ENCODE measurements around the gene CBX3.
"Not testable (repeated sequence)": the region's sequence is repeated elsewhere in the genome, so short reads cannot be mapped to it uniquely, and the experiment has no call there.

CBX3 gene

DNA sequence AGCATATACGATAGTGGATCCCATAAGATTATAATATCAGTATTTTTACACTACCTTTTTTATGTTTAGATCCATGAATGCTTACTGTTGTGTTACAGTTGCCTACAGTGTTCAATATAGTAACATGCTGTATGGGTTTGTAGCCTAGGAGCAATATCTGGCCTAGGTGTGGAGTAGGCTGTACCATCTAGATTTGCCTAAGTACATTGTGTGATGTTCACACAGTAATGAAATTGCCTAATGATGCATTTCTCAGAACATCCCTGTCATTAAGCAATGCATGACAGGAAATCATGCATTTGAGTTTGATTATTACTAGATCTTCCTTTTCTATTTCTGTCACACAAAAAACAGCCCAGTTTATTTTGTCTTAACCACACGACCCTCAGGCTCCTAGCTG is 14.5 kb downstream of the CBX3 start:
- H3K9me3 ChIP-seq (ENCODE audit: control insufficient read depth in 1 of 2, low read length in 2 of 2) = no peaks in the 10 kb centered on the region
- no peaks in the 10 kb centered on the region for H3K4me1 ChIP-seq (ENCODE audit: control insufficient read depth in 1 of 2, insufficient read depth in 2 of 2, low read length in 2 of 2)
- no peaks in the 10 kb centered on the region for H3K27me3 ChIP-seq (ENCODE audit: low read depth, low read length)
- no peak overlapping the region for H3K27ac ChIP-seq (ENCODE audit: low read length)
- H3K36me3 ChIP-seq (ENCODE audit: control insufficient read depth in 1 of 2, insufficient read depth in 2 of 2, low read length in 2 of 2) = peaks cover 7 to 15% of the 10 kb centered on the region in 2 donors
- H3K4me3 ChIP-seq (ENCODE audit: low read depth in 1 of 2, low read length in 2 of 2) = no peak overlapping the region

DNA sequence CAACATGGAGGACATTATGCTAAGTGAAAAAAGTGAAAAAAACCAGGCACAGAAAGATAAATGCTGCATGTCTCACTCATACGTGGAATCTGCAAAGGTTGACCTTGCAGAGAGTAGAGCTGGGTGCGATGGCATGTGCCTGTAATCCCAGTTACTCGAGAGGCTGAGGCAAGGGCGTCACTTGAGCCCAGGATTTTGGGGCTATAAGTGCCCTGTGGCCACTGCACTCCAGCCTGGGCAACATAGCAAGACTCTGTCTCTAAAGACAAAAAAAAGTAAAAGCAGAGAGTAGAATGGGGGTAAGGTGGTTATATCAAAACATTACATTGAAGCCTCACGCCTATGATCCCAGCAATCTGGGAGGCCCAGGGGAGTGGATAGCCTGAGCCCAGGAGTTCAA is 22.8 kb downstream of the CBX3 start:
- H3K36me3 ChIP-seq (ENCODE audit: control insufficient read depth in 1 of 2, insufficient read depth in 2 of 2, low read length in 2 of 2) = no peaks in the 10 kb centered on the region
- no peaks in the 10 kb centered on the region for H3K4me1 ChIP-seq (ENCODE audit: control insufficient read depth in 1 of 2, insufficient read depth in 2 of 2, low read length in 2 of 2)
- H3K27me3 ChIP-seq (ENCODE audit: low read depth, low read length) = no peaks in the 10 kb centered on the region
- no peak overlapping the region for H3K27ac ChIP-seq (ENCODE audit: low read length)
- H3K4me3 ChIP-seq (ENCODE audit: low read depth in 1 of 2, low read length in 2 of 2) = no peak overlapping the region
- no peaks in the 10 kb centered on the region for H3K9me3 ChIP-seq (ENCODE audit: control insufficient read depth in 1 of 2, low read length in 2 of 2)

DNA sequence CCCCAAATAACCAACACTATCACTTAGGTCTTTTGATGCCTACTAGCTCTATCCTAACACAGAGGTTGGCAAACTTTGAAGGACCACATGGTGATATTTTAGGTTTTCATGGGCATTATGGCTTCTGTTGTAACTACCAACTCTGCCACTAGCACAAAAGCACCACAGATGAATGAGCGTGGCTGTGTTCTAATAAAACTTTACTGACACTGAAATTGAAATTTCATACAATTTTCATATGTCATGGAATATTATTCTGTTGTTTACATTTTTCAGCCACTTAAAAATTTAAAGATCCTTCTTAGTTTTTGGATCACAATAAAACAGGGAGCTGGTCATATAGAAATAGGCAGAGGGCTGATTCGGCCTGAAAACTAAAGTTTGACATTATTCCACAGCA is 26.4 kb downstream of the CBX3 start:
- Histone ChIP-seq H3K36me3 (ENCODE audit: control insufficient read depth in 1 of 2, insufficient read depth in 2 of 2, low read length in 2 of 2) (no peaks in the 10 kb centered on the region), H3K4me3 (ENCODE audit: low read depth in 1 of 2, low read length in 2 of 2) (no peak overlapping the region), H3K27ac (ENCODE audit: low read length) (no peak overlapping the region), H3K4me1 (ENCODE audit: control insufficient read depth in 1 of 2, insufficient read depth in 2 of 2, low read length in 2 of 2) (no peaks in the 10 kb centered on the region), H3K27me3 (ENCODE audit: low read depth, low read length) (no peaks in the 10 kb centered on the region), H3K9me3 (ENCODE audit: control insufficient read depth in 1 of 2, low read length in 2 of 2) (no peaks in the 10 kb centered on the region)

DNA sequence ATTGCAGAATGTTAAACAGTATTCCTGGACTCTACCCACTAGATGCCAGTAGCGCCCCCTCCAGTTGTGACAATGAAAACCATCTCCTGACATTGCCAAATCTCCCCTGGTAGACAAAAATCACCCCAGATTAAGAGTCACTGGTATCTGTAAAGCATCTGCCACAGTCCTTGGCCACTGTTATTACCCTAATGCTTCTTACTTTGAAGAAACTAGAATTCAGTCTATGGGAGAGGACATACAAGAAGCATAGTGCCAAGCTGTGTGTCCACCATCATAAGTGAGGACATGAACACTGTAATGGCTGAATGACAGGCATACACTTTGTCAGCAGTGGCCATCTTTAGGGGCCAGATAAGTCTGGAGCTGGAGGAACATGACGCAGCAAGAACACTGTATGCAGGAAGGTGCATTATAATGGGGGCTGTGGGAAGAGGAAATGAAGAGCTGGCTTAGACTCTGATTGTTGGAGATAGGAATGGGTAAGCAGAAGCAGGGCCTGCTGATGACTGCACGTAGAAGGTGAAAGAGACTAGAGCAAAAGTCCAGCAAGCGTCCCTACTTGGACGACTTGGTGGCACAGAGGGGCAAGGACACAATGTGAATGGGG is 32.5 kb downstream of the CBX3 start:
- Histone ChIP-seq H3K4me1 (ENCODE audit: control insufficient read depth in 1 of 2, insufficient read depth in 2 of 2, low read length in 2 of 2) (no peaks in the 10 kb centered on the region), H3K27me3 (ENCODE audit: low read depth, low read length) (no peaks in the 10 kb centered on the region), H3K27ac (ENCODE audit: low read length) (no peak overlapping the region), H3K36me3 (ENCODE audit: control insufficient read depth in 1 of 2, insufficient read depth in 2 of 2, low read length in 2 of 2) (no peaks in the 10 kb centered on the region), H3K9me3 (ENCODE audit: control insufficient read depth in 1 of 2, low read length in 2 of 2) (no peaks in the 10 kb centered on the region), H3K4me3 (ENCODE audit: low read depth in 1 of 2, low read length in 2 of 2) (no peak overlapping the region)

DNA sequence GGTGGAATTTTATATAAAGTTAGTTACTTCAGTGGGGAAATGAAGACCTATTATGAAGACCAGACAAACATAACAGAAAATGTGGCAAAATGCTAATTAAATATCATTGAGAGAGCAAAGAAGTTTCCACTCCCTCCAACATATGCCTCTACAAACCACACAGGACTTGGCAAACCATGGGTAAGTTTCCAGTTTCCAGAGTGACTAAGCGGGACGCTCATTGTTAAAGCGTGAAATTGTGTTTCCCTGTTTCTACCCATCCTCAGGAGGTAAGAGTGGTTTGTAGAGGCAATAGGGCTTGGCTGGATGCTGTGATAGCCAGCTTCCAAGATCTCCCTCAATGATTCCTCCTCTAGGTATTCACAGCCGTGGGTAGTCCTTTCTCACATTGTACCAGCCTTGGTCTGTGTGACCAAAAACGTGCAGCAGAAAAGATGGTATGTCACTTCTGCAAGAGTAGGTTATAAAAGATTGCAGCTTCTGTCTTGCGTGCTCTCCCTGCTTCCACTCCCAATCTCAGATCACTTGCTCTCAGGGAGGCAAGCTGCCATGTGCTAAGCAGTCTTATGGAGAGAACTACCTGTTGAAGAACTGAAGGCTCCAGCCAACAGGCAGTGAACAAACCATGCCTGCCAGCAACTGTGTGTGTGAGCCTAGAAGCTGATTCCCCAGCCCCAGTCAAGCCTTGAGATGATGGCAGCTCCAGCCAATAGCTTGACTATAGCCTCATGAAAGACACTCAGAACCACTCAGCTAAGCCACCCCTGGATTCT is 35.7 kb downstream of the CBX3 start:
- Histone ChIP-seq H3K9me3 (ENCODE audit: control insufficient read depth in 1 of 2, low read length in 2 of 2) (no peaks in the 10 kb centered on the region), H3K36me3 (ENCODE audit: control insufficient read depth in 1 of 2, insufficient read depth in 2 of 2, low read length in 2 of 2) (no peaks in the 10 kb centered on the region), H3K27ac (ENCODE audit: low read length) (no peak overlapping the region), H3K27me3 (ENCODE audit: low read depth, low read length) (no peaks in the 10 kb centered on the region), H3K4me3 (ENCODE audit: low read depth in 1 of 2, low read length in 2 of 2) (no peak overlapping the region), H3K4me1 (ENCODE audit: control insufficient read depth in 1 of 2, insufficient read depth in 2 of 2, low read length in 2 of 2) (no peaks in the 10 kb centered on the region)

DNA sequence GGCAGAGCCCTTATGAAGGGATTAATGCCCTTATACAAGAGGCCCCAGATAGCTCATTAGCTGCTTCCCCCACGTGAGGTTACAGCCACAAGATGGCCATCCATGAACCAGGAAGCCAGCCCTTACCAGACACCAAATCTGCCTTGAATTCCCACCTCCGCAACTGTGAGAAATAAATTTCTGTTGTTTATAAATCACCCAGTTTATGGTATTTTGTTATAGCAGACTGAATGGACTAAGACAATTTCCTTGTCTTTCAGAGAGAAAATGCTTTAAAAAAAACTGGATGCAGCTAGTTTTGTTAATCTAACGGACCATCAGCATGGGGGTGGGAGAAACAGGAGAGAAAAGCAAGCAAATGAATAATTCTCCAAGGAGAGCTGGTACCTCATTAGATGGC is 36.5 kb downstream of the CBX3 start:
- no peaks in the 10 kb centered on the region for H3K36me3 ChIP-seq (ENCODE audit: control insufficient read depth in 1 of 2, insufficient read depth in 2 of 2, low read length in 2 of 2)
- H3K27me3 ChIP-seq (ENCODE audit: low read depth, low read length) = no peaks in the 10 kb centered on the region
- H3K27ac ChIP-seq (ENCODE audit: low read length) = no peak overlapping the region
- H3K4me1 ChIP-seq (ENCODE audit: control insufficient read depth in 1 of 2, insufficient read depth in 2 of 2, low read length in 2 of 2) = no peaks in the 10 kb centered on the region
- no peaks in the 10 kb centered on the region for H3K9me3 ChIP-seq (ENCODE audit: control insufficient read depth in 1 of 2, low read length in 2 of 2)
- H3K4me3 ChIP-seq (ENCODE audit: low read depth in 1 of 2, low read length in 2 of 2) = no peak overlapping the region

DNA sequence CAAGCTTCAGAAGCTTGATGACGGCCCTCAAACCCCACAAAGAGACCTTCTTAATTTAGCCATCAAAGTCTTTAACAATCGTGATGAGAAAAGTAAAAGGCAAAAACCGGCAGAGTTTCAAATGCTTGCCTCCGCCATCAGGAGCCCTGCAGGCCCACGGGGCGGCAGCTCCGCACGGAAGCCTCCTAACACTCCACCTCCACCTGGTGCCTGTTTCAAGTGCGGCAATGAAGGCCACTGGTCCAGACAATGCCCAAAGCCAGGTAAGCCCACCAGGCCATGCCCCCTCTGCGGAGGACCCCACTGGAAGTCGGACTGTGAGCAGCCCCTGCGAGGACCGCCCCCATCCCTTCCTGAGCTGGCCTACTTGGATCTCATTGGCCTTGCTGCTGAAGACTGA is 43.6 kb downstream of the CBX3 start:
- H3K36me3 ChIP-seq (ENCODE audit: control insufficient read depth in 1 of 2, insufficient read depth in 2 of 2, low read length in 2 of 2) = no peaks in the 10 kb centered on the region
- no peaks in the 10 kb centered on the region for H3K9me3 ChIP-seq (ENCODE audit: control insufficient read depth in 1 of 2, low read length in 2 of 2)
- H3K27ac ChIP-seq (ENCODE audit: low read length) = no peak overlapping the region
- no peaks in the 10 kb centered on the region for H3K27me3 ChIP-seq (ENCODE audit: low read depth, low read length)
- no peaks in the 10 kb centered on the region for H3K4me1 ChIP-seq (ENCODE audit: control insufficient read depth in 1 of 2, insufficient read depth in 2 of 2, low read length in 2 of 2)
- H3K4me3 ChIP-seq (ENCODE audit: low read depth in 1 of 2, low read length in 2 of 2) = no peak overlapping the region

DNA sequence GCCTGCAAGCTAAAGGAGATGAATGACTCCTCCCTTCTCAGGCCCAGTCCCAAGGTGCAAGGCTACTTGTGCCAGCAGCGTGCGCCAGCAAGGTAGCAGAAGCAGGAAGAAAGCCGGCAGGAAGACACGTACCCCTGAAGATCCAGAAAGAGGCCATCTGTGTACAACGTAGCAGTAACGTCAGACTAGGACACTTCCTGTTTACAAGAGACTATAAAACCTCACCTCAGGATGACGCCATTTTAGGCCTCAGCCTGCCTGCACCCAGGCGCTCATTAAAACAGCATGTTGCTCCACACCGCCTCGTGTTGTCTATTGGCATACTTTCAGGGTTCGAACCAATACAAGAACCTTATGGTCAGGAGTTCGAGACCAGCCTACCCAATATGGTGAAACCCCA is 48.7 kb downstream of the CBX3 start:
- H3K4me3 ChIP-seq (ENCODE audit: low read depth in 1 of 2, low read length in 2 of 2) = no peak overlapping the region
- H3K9me3 ChIP-seq (ENCODE audit: control insufficient read depth in 1 of 2, low read length in 2 of 2) = no peaks in the 10 kb centered on the region
- no peaks in the 10 kb centered on the region for H3K27me3 ChIP-seq (ENCODE audit: low read depth, low read length)
- H3K36me3 ChIP-seq (ENCODE audit: control insufficient read depth in 1 of 2, insufficient read depth in 2 of 2, low read length in 2 of 2) = no peaks in the 10 kb centered on the region
- no peaks in the 10 kb centered on the region for H3K4me1 ChIP-seq (ENCODE audit: control insufficient read depth in 1 of 2, insufficient read depth in 2 of 2, low read length in 2 of 2)
- H3K27ac ChIP-seq (ENCODE audit: low read length) = no peak overlapping the region

DNA sequence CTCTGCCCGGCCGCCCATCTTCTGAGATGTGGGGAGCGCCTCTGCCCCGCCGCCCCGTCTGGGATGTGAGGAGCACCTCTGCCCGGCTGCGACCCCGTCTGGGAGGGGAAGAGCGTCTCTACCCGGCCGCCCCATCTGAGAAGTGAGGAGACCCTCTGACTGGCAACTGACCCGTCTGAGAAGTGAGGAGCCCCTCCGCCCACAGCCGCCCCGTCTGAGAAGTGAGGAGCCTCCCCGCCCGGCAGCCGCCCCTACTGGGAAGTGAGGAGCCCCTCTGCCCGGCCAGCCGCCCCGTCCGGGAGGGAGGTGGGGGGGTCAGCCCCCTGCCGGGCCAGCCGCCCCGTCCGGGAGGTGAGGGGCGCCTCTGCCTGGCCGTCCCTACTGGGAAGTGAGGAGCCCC is 60.3 kb downstream of the CBX3 start:
- not testable (repeated sequence) for H3K36me3 ChIP-seq (ENCODE audit: control insufficient read depth in 1 of 2, insufficient read depth in 2 of 2, low read length in 2 of 2); H3K9me3 ChIP-seq (ENCODE audit: control insufficient read depth in 1 of 2, low read length in 2 of 2); H3K4me3 ChIP-seq (ENCODE audit: low read depth in 1 of 2, low read length in 2 of 2); H3K27ac ChIP-seq (ENCODE audit: low read length); H3K27me3 ChIP-seq (ENCODE audit: low read depth, low read length); H3K4me1 ChIP-seq (ENCODE audit: control insufficient read depth in 1 of 2, insufficient read depth in 2 of 2, low read length in 2 of 2)
